ENCODE results near the gene INPP5A.

Gene INPP5A

GRCh38 chr10:132545659-132546367 lies 8.2 kb downstream of the INPP5A start:
- no peaks in the 10 kb centered on the region for H3K36me3 ChIP-seq (ENCODE audit: insufficient read depth, low read length)
- peaks cover 7% of the 10 kb centered on the region; the same call in 1 of the 2 replicates for H3F3A ChIP-seq (ENCODE audit: low read depth)
- H3K4me1 ChIP-seq (ENCODE audit: insufficient read depth, low read length, poor library complexity, severe bottlenecking), result peaks cover 90% of the 10 kb centered on the region
- H2AFZ ChIP-seq (ENCODE audit: low read length), result no peak overlapping the region
- H3K4me3 ChIP-seq (ENCODE audit: low read length, poor library complexity, severe bottlenecking), result no peak overlapping the region
- H3K9ac ChIP-seq (ENCODE audit: low read depth, low read length, poor library complexity, severe bottlenecking), result peak overlapping the region; percentile 59
- peak overlapping the region; percentile 95 for H3K4me2 ChIP-seq (ENCODE audit: low read depth, low read length, poor library complexity, severe bottlenecking)
- H3K9me3 ChIP-seq (ENCODE audit: insufficient read depth, low read depth, low read length), result no peaks in the 10 kb centered on the region
- no peaks in the 10 kb centered on the region for H3K27me3 ChIP-seq (ENCODE audit: insufficient read depth, low read length, poor library complexity, severe bottlenecking)
- peaks cover 21% of the 10 kb centered on the region for H4K20me1 ChIP-seq (ENCODE audit: insufficient read depth, low read length, poor library complexity, severe bottlenecking)
- H3K79me2 ChIP-seq (ENCODE audit: insufficient read depth, low read length), result peaks cover 100% of the 10 kb centered on the region
- TF ChIP-seq EZH2phosphoT487 (IDR thresholded peaks at IDR 0.05; ENCODE audit: borderline replicate concordance), result no peak
- no peak for TF ChIP-seq CTCF (conservative IDR thresholded peaks at IDR 0.05; ENCODE audit: low read length)
- H3K9me2 ChIP-seq (replicated peaks; ENCODE audit: low read depth, low read length), result no peaks in the 10 kb centered on the region

GRCh38 chr10:132546567-132547420 lies 9.2 kb downstream of the INPP5A start:
- H2AFZ ChIP-seq (ENCODE audit: low read length), result no peak overlapping the region
- TF ChIP-seq CTCF (conservative IDR thresholded peaks at IDR 0.05; ENCODE audit: low read length) (no peak), EZH2phosphoT487 (IDR thresholded peaks at IDR 0.05; ENCODE audit: borderline replicate concordance) (no peak)
- peak overlapping the region; percentile 51 for H3K9ac ChIP-seq (ENCODE audit: low read depth, low read length, poor library complexity, severe bottlenecking)
- peaks cover 93% of the 10 kb centered on the region for H3K79me2 ChIP-seq (ENCODE audit: insufficient read depth, low read length)
- peaks cover 21% of the 10 kb centered on the region for H4K20me1 ChIP-seq (ENCODE audit: insufficient read depth, low read length, poor library complexity, severe bottlenecking)
- H3K9me2 ChIP-seq (replicated peaks; ENCODE audit: low read depth, low read length), result no peaks in the 10 kb centered on the region
- H3K27me3 ChIP-seq (ENCODE audit: insufficient read depth, low read length, poor library complexity, severe bottlenecking), result no peaks in the 10 kb centered on the region
- H3F3A ChIP-seq (ENCODE audit: low read depth), result peaks cover 12% of the 10 kb centered on the region
- H3K9me3 ChIP-seq (ENCODE audit: insufficient read depth, low read depth, low read length), result no peaks in the 10 kb centered on the region
- peak overlapping the region; percentile 25 for H3K4me2 ChIP-seq (ENCODE audit: low read depth, low read length, poor library complexity, severe bottlenecking)
- H3K36me3 ChIP-seq (ENCODE audit: insufficient read depth, low read length), result no peaks in the 10 kb centered on the region
- no peak overlapping the region for H3K4me3 ChIP-seq (ENCODE audit: low read length, poor library complexity, severe bottlenecking)
- H3K4me1 ChIP-seq (ENCODE audit: insufficient read depth, low read length, poor library complexity, severe bottlenecking), result peaks cover 90% of the 10 kb centered on the region

GRCh38 chr10:132547421-132547861 lies 9.9 kb downstream of the INPP5A start:
- H2AFZ ChIP-seq (ENCODE audit: low read length), result no peak overlapping the region
- peaks cover 87% of the 10 kb centered on the region for H3K4me1 ChIP-seq (ENCODE audit: insufficient read depth, low read length, poor library complexity, severe bottlenecking)
- H3K9me2 ChIP-seq (replicated peaks; ENCODE audit: low read depth, low read length), result no peaks in the 10 kb centered on the region
- no peak for TF ChIP-seq EZH2phosphoT487 (IDR thresholded peaks at IDR 0.05; ENCODE audit: borderline replicate concordance)
- TF ChIP-seq CTCF (conservative IDR thresholded peaks at IDR 0.05; ENCODE audit: low read length), result no peak
- H4K20me1 ChIP-seq (ENCODE audit: insufficient read depth, low read length, poor library complexity, severe bottlenecking), result peaks cover 19% of the 10 kb centered on the region
- no peak overlapping the region for H3K4me3 ChIP-seq (ENCODE audit: low read length, poor library complexity, severe bottlenecking)
- H3K9me3 ChIP-seq (ENCODE audit: insufficient read depth, low read depth, low read length), result no peaks in the 10 kb centered on the region
- peaks cover 93% of the 10 kb centered on the region for H3K79me2 ChIP-seq (ENCODE audit: insufficient read depth, low read length)
- no peaks in the 10 kb centered on the region for H3K36me3 ChIP-seq (ENCODE audit: insufficient read depth, low read length)
- H3K27me3 ChIP-seq (ENCODE audit: insufficient read depth, low read length, poor library complexity, severe bottlenecking), result no peaks in the 10 kb centered on the region
- H3F3A ChIP-seq (ENCODE audit: low read depth), result peaks cover 12% of the 10 kb centered on the region
- no peak overlapping the region for H3K9ac ChIP-seq (ENCODE audit: low read depth, low read length, poor library complexity, severe bottlenecking)
- peak overlapping the region; percentile 9 for H3K4me2 ChIP-seq (ENCODE audit: low read depth, low read length, poor library complexity, severe bottlenecking)

All from Loucy (cell line).